Measurements from ENCODE around the gene DOCK10. TPM values are rescaled to one million over a fixed set of nuclear protein-coding genes. Genes with fewer than 3 reads are reported as not detected.

DOCK10 gene
- polyA plus RNA-seq, 1 experiment, result 53.0 TPM

- no peaks in the 10 kb centered on the region for H3K9me3 ChIP-seq (ENCODE audit: control insufficient read depth, insufficient read depth, low read length)
- no peak overlapping the region for H3K4me3 ChIP-seq (ENCODE audit: low read depth, low read length)
- CTCF ChIA-PET, result no interaction called here
- POLR2A ChIA-PET, result no interaction called here
- no peaks in the 10 kb centered on the region for H3K27me3 ChIP-seq (ENCODE audit: control insufficient read depth, insufficient read depth, low read length)
- DNase-seq (ENCODE audit: low read depth, low spot score), result no peak
- no peak for TF ChIP-seq CTCF (IDR thresholded peaks at IDR 0.05; ENCODE audit: low read depth, low read length)
- H3K27ac ChIP-seq (ENCODE audit: low read depth, low read length), result no peak overlapping the region
These were observed 158.6 kb downstream of the DOCK10 start for GRCh38 chr2:224883700-224884099.

- Histone ChIP-seq H3K4me3 (ENCODE audit: low read depth, low read length) (no peak overlapping the region), H3K27ac (ENCODE audit: low read depth, low read length) (peak overlapping the region; percentile 48), H3K9me3 (ENCODE audit: control insufficient read depth, insufficient read depth, low read length) (no peaks in the 10 kb centered on the region), H3K27me3 (ENCODE audit: control insufficient read depth, insufficient read depth, low read length) (no peaks in the 10 kb centered on the region)
- no peak for TF ChIP-seq CTCF (IDR thresholded peaks at IDR 0.05; ENCODE audit: low read depth, low read length)
- POLR2A ChIA-PET, result interaction anchor here (0.8 to 1.0 kb wide), 2 partner anchors 44 to 46 kb away, joined by 3 read pairs; no protein-coding TSS in a partner anchor
- CTCF ChIA-PET, result no interaction called here
- no peak for DNase-seq (ENCODE audit: low read depth, low spot score)
These were observed 159.1 kb downstream of the DOCK10 start for GRCh38 chr2:224883172-224883516.

GRCh38 chr2:224882291-224883171 is 159.7 kb downstream of the DOCK10 start:
- TF ChIP-seq CTCF (IDR thresholded peaks at IDR 0.05; ENCODE audit: low read depth, low read length), result no peak
- ChIA-PET CTCF (no interaction called here), POLR2A (interaction anchor here (0.8 to 1.0 kb wide), 2 partner anchors 45 kb away, joined by 3 read pairs; no protein-coding TSS in a partner anchor)
- H3K27me3 ChIP-seq (ENCODE audit: control insufficient read depth, insufficient read depth, low read length), result no peaks in the 10 kb centered on the region
- H3K4me3 ChIP-seq (ENCODE audit: low read depth, low read length), result no peak overlapping the region
- H3K27ac ChIP-seq (ENCODE audit: low read depth, low read length), result peak overlapping the region; percentile 48
- peak; percentile 74 for DNase-seq (ENCODE audit: low read depth, low spot score)
- no peaks in the 10 kb centered on the region for H3K9me3 ChIP-seq (ENCODE audit: control insufficient read depth, insufficient read depth, low read length)

GRCh38 chr2:224881846-224882245 is 160.4 kb downstream of the DOCK10 start:
- H3K9me3 ChIP-seq (ENCODE audit: control insufficient read depth, insufficient read depth, low read length), result no peaks in the 10 kb centered on the region
- POLR2A ChIA-PET, result no interaction called here
- CTCF ChIA-PET, result interaction anchor here (0.9 kb wide), 1 partner anchor 189 kb away, joined by 3 read pairs; no protein-coding TSS in a partner anchor
- DNase-seq (ENCODE audit: low read depth, low spot score), result no peak
- H3K27me3 ChIP-seq (ENCODE audit: control insufficient read depth, insufficient read depth, low read length), result no peaks in the 10 kb centered on the region
- H3K4me3 ChIP-seq (ENCODE audit: low read depth, low read length), result no peak overlapping the region
- peak overlapping the region; percentile 79 for H3K27ac ChIP-seq (ENCODE audit: low read depth, low read length)
- no peak for TF ChIP-seq CTCF (IDR thresholded peaks at IDR 0.05; ENCODE audit: low read depth, low read length)

GRCh38 chr2:224876522-224876921 is 165.7 kb downstream of the DOCK10 start:
- ChIA-PET POLR2A (no interaction called here), CTCF (no interaction called here)
- DNase-seq (ENCODE audit: low read depth, low spot score), result no peak
- H3K27me3 ChIP-seq (ENCODE audit: control insufficient read depth, insufficient read depth, low read length), result no peaks in the 10 kb centered on the region
- no peaks in the 10 kb centered on the region for H3K9me3 ChIP-seq (ENCODE audit: control insufficient read depth, insufficient read depth, low read length)
- no peak for TF ChIP-seq CTCF (IDR thresholded peaks at IDR 0.05; ENCODE audit: low read depth, low read length)
- no peak overlapping the region for H3K27ac ChIP-seq (ENCODE audit: low read depth, low read length)
- H3K4me3 ChIP-seq (ENCODE audit: low read depth, low read length), result no peak overlapping the region
